ENCODE data around the gene SPI1.

DNA sequence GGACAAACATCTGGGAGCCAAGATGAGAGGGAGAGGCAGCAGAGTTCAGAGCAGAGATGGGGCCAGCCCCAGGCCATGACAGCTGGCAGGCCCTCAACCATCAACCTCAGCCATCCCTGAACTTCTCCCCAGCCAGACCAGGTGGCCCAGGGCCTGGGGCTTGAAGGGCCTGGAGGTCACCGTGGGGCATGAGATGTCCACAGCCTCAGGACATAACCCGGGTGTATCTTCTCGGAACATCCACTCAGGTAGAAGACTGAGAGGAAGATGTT lies 17.6 kb upstream of the SPI1 start:
- TF ChIP-seq EZH2phosphoT487 (IDR thresholded peaks at IDR 0.05; ENCODE audit: insufficient read depth, low read depth) (no peak), EZH2 (IDR thresholded peaks at IDR 0.05; ENCODE audit: insufficient read depth, poor library complexity, severe bottlenecking) (no peak)
